HCT116 (cell line): ENCODE results near the gene OGG1. TPM values are rescaled to one million over a fixed set of nuclear protein-coding genes. Genes with fewer than 3 reads are reported as not detected.

Experiments
- ATAC-seq: fragments of 200-7000 bp; cut with Tn5 transposase; 2 replicates; pipeline ENCODE4 v1.9.1; 2020; ENCODE audit warnings: mild to moderate bottlenecking, moderate library complexity
- BruUV-seq: library from RNA; stranded (reverse); fragments of 400-500 nt; replicated peaks from 2 replicates; lab custom pipeline; 2021; lab: Mats Ljungman, UMichigan
- CTCF ChIA-PET: fragments of 300-600 bp; sonication (Branson Sonifier 250); formaldehyde crosslinking; loops from one replicate; lab custom pipeline; 2021; ENCODE audit warnings: antibody characterized with exemption; lab: Charles Lee
- POLR2A ChIA-PET: fragments of 300-600, 350-600 bp; sonication (Branson Sonifier 250); formaldehyde crosslinking; loops from one replicate; lab custom pipeline; 2021; ENCODE audit warnings: antibody characterized with exemption; lab: Charles Lee
- RAD21 ChIA-PET, 2 experiments: fragments of 300-600 bp; sonication (Branson Sonifier 250); formaldehyde crosslinking; loops; one replicate each; lab custom pipeline; 2023; ENCODE audit warnings: low total read pairs in 2 of 2; ENCODE audit not compliant: uncharacterized antibody in 2 of 2, unreplicated experiment in 2 of 2, low non-redundant PET in 1 of 2; lab: Charles Lee
- DNase-seq: peaks from one replicate; pipeline ENCODE4 v3.0.0-alpha.2; 2010; ENCODE audit warnings: low read depth, low spot score
- H2AFZ ChIP-seq: fragments of 200-600 bp; shearing (Covaris generic), sonication (generic); 2 replicates; pipeline ENCODE4 v1.6.1; 2017; ENCODE audit warnings: low read depth, mixed run types, mixed read lengths, antibody characterized with exemption, low read length; ENCODE audit not compliant: poor library complexity, severe bottlenecking
- H3K27ac ChIP-seq: 2 replicates; pipeline ENCODE4 v1.5.1; 2012; ENCODE audit warnings: low read depth, low read length
- H3K27me3 ChIP-seq: fragments of 200-600 bp; sonication (generic); 2 replicates; pipeline ENCODE4 v1.6.1; 2016; ENCODE audit warnings: mixed run types, low read length, mixed read lengths; ENCODE audit not compliant: insufficient read depth
- H3K36me3 ChIP-seq, 2 experiments: fragments of 200-500 bp in 1 of 2; fragments of 200-600 bp in 1 of 2; sonication (Bioruptor generic) in 1 of 2; sonication (generic) in 1 of 2; 2 replicates each; pipeline versions ENCODE4 v1.5.1 to v1.6.1; 2014 to 2016; ENCODE audit warnings: low read length in 2 of 2, inconsistent platforms in 1 of 2, mixed read lengths in 1 of 2, mixed run types in 1 of 2; ENCODE audit not compliant: insufficient read depth in 2 of 2, control insufficient read depth in 1 of 2
- H3K4me1 ChIP-seq, 2 experiments: fragments of 200-600 bp in 1 of 2; sonication (generic) in 1 of 2; 2 replicates each; pipeline versions ENCODE4 v1.5.1 to v1.6.1; 2012 to 2017; ENCODE audit warnings: low read length in 2 of 2, inconsistent platforms in 1 of 2, mild to moderate bottlenecking in 1 of 2, mixed read lengths in 1 of 2, mixed run types in 1 of 2, moderate library complexity in 1 of 2; ENCODE audit not compliant: insufficient read depth in 2 of 2, control insufficient read depth in 1 of 2
- H3K4me2 ChIP-seq: fragments of 200-600 bp; sonication (generic); 2 replicates; pipeline ENCODE4 v1.6.1; 2017; ENCODE audit warnings: mixed run types, low read length, mixed read lengths
- H3K4me3 ChIP-seq, 2 experiments: fragments of 200-600 bp in 1 of 2; sonication (generic) in 1 of 2; replicated peaks in 1 of 2; 2 replicates each; pipeline ENCODE4 v1.5.1; 2011 to 2016; ENCODE audit warnings: low read length in 2 of 2, control low read depth in 1 of 2, low read depth in 1 of 2, mild to moderate bottlenecking in 1 of 2, mixed read lengths in 1 of 2, mixed run types in 1 of 2
- H3K79me2 ChIP-seq: fragments of 200-600 bp; sonication (generic); 2 replicates; pipeline ENCODE4 v1.6.1; 2017; ENCODE audit warnings: mild to moderate bottlenecking, mixed run types, low read length, moderate library complexity, mixed read lengths; ENCODE audit not compliant: insufficient read depth
- H3K9ac ChIP-seq: fragments of 200-600 bp; sonication (generic); 2 replicates; pipeline ENCODE4 v1.6.1; 2016; ENCODE audit warnings: low read length, mixed read lengths
- H3K9me2 ChIP-seq: fragments of 200-600 bp; sonication (generic), shearing (Covaris generic); 2 replicates; pipeline ENCODE4 v1.6.1; 2017; ENCODE audit warnings: mixed run types, mild to moderate bottlenecking, moderate library complexity; ENCODE audit not compliant: insufficient read depth
- H3K9me3 ChIP-seq, 2 experiments: fragments of 200-500 bp in 1 of 2; fragments of 200-600 bp in 1 of 2; sonication (Bioruptor generic) in 1 of 2; sonication (generic) in 1 of 2; 2 replicates each; pipeline ENCODE4 v1.6.1; 2014 to 2017; ENCODE audit warnings: low read length in 2 of 2, mixed read lengths in 2 of 2, inconsistent platforms in 1 of 2, low read depth in 1 of 2, mild to moderate bottlenecking in 1 of 2, mixed run types in 1 of 2, moderate library complexity in 1 of 2; ENCODE audit not compliant: control insufficient read depth in 1 of 2, insufficient read depth in 1 of 2
- H4K20me1 ChIP-seq: fragments of 200-600 bp; sonication (generic), shearing (Covaris generic); 2 replicates; pipeline ENCODE4 v1.6.1; 2017; ENCODE audit warnings: mixed run types, mild to moderate bottlenecking, moderate library complexity; ENCODE audit not compliant: insufficient read depth
- CEBPB ChIP-seq: IDR thresholded peaks from 2 replicates; pipeline ENCODE4 v1.6.1; 2012; ENCODE audit warnings: low read depth
- POLR2A ChIP-seq: IDR thresholded peaks from 2 replicates; pipeline ENCODE4 v1.7.0; 2011; ENCODE audit warnings: borderline replicate concordance; ENCODE audit not compliant: insufficient read depth, insufficient read length; ENCODE audit errors: extremely low read depth
- POLR2AphosphoS5 ChIP-seq: IDR thresholded peaks from 2 replicates; pipeline ENCODE4 v1.6.1; 2011; ENCODE audit warnings: mild to moderate bottlenecking, low read depth, low read length, moderate library complexity
- SIN3A ChIP-seq: IDR thresholded peaks from 2 replicates; pipeline ENCODE4 v1.6.1; 2012; ENCODE audit warnings: low read depth
- SP1 ChIP-seq: IDR thresholded peaks from 2 replicates; pipeline ENCODE4 v1.6.1; 2012; ENCODE audit warnings: low read depth
- YY1 ChIP-seq: IDR thresholded peaks from 2 replicates; pipeline ENCODE4 v1.6.1; 2011; ENCODE audit warnings: low read length, low read depth, moderate library complexity, mild to moderate bottlenecking; ENCODE audit not compliant: insufficient replicate concordance; ENCODE audit errors: extremely low read depth
- ZNF274 ChIP-seq: fragments of 200-500 bp; sonication (Bioruptor generic); IDR thresholded peaks from 2 replicates; pipeline ENCODE4 v1.6.1; 2014; ENCODE audit warnings: mild to moderate bottlenecking, low read depth, low read length, inconsistent platforms
- intact Hi-C: fragments of 100-400 bp; cut with micrococcal nuclease; formaldehyde crosslinking; loops from 2 replicates; pipeline ENCODE4 v1.10.0; 2022
- total RNA-seq: library from RNA; stranded (reverse); gene quantifications from one replicate; pipeline ENCODE4 v1.2.1, GENCODE V29; 2021; ENCODE audit not compliant: unreplicated experiment
- TF ChIP-seq, protein P1 (sequence below): IDR thresholded peaks from 2 replicates; pipeline ENCODE4 v1.6.1; 2012
- TF ChIP-seq, protein P2 (sequence below), 3 experiments: fragments of 200-600 bp in 1 of 3; sonication (generic) in 1 of 3; IDR thresholded peaks in 2 of 3; conservative IDR thresholded peaks in 1 of 3; 2 replicates each; pipeline ENCODE4 v1.5.1; 2012 to 2017; ENCODE audit warnings: low read depth in 2 of 3, low read length in 2 of 3, antibody characterized with exemption in 1 of 3, borderline replicate concordance in 1 of 3, control low read depth in 1 of 3, mild to moderate bottlenecking in 1 of 3, mixed read lengths in 1 of 3, mixed run types in 1 of 3, moderate library complexity in 1 of 3; ENCODE audit not compliant: insufficient read depth in 1 of 3

The OGG1 gene
- total RNA-seq, 1 experiment from 2014 or later: 16.3 TPM

DNA sequence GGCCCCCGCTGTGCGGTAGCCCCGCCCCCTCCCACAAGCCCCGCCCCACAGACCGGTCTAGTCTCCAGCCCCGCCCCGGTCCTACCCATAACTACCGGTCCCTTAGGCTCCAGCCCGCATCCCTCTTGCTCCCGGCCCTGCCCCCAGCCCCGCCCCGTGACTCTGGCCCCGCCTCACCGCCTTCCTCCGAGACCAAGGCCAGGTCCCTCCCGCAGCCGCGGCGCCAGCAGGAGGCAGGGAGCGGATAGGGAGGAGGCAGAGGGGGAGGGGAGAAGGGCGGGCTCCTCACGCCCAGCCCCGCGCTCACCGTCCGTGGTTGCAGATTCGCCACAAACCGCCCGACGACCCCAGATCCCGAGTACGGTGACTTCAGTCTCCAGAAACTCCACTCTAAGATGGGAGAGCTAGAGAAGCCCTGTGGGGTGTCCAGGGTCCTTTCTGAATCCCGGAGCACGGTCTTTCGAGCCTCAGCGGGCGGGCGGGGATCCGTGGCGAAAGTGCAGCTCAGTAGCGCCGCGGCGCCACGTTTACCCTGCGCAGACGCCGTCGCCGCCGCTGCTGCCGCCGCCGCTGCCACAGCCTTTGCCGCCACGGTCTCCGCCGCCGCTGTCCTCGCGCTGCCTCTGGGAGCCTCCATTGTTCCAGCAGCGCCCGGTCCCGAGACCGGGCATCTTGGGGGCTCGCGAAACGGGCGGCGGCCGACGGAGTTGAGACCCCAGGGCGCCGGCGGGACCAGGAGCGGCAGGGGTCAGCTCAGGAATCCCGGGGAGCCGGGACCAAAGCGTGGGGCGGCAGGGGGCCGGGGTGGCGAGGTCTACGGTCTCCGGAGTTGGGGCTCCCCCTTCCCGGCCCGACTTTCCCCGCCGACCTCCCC lies 18.3 kb upstream of the OGG1 start, which contains the start of gene BRPF1:
Gene BRPF1, plus strand, starts transcription at position 530 of the 874 bp plus-strand sequence. CDS start 2,406 bp downstream, outside the sequence.
- Histone ChIP-seq H3K79me2 (peaks cover 47% of the 10 kb centered on the region), H3K27me3 (no peaks in the 10 kb centered on the region), H3K4me3 (peak within 1 kb of the TSS; percentile 95), H3K4me2 (peak within 1 kb of the TSS; percentile 84), H3K36me3 (peaks cover 13 to 27% of the 10 kb centered on the region in 2 experiments), H3K27ac (peak within 1 kb of the TSS; percentile 98), H3K9me3 (no peaks in the 10 kb centered on the region), H3K9ac (peak within 1 kb of the TSS; percentile 97), H4K20me1 (peaks cover 4% of the 10 kb centered on the region; the same call in 1 of the 2 replicates), H3K4me1 (peaks cover 19 to 40% of the 10 kb centered on the region in 2 experiments; a peak in 3 of 4 replicates), H2AFZ (peak within 1 kb of the TSS; percentile 92), H3K9me2 (no peaks in the 10 kb centered on the region)
- ATAC-seq (peak; percentile 96), DNase-seq (peak; percentile 98)
- no peak for TF ChIP-seq ZNF274
- no peak for TF ChIP-seq CEBPB
- TF ChIP-seq, protein P1, sequence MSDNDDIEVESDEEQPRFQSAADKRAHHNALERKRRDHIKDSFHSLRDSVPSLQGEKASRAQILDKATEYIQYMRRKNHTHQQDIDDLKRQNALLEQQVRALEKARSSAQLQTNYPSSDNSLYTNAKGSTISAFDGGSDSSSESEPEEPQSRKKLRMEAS: peak; percentile 57
- TF ChIP-seq, protein P2, sequence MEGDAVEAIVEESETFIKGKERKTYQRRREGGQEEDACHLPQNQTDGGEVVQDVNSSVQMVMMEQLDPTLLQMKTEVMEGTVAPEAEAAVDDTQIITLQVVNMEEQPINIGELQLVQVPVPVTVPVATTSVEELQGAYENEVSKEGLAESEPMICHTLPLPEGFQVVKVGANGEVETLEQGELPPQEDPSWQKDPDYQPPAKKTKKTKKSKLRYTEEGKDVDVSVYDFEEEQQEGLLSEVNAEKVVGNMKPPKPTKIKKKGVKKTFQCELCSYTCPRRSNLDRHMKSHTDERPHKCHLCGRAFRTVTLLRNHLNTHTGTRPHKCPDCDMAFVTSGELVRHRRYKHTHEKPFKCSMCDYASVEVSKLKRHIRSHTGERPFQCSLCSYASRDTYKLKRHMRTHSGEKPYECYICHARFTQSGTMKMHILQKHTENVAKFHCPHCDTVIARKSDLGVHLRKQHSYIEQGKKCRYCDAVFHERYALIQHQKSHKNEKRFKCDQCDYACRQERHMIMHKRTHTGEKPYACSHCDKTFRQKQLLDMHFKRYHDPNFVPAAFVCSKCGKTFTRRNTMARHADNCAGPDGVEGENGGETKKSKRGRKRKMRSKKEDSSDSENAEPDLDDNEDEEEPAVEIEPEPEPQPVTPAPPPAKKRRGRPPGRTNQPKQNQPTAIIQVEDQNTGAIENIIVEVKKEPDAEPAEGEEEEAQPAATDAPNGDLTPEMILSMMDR (IDR thresholded peaks at IDR 0.05 in 2 of 3, conservative IDR thresholded peaks at IDR 0.05 in 1 of 3; ENCODE audit: borderline replicate concordance in 1 of 3, insufficient read depth in 1 of 3, low read depth in 2 of 3, low read length in 2 of 3): 0 out of 6 replicates have a peak, but pooled peaks of 1 of the 3 experiments have one; percentile 3
- peak; percentile 53 for TF ChIP-seq POLR2A
- TF ChIP-seq POLR2AphosphoS5: peak; percentile 86
- TF ChIP-seq YY1: no peak
- peak; percentile 76 for TF ChIP-seq SP1
- peak; percentile 31; the same call in 1 of the 2 replicates for TF ChIP-seq SIN3A
- intact Hi-C loops: loop anchor here (1.0 to 10.0 kb wide), 3 partner anchors 18 to 377 kb away; partner anchors contain the start of genes ARPC4, OGG1 and TADA3
- ChIA-PET RAD21 (interaction anchor here in 1 of 2 experiments (1.1 kb wide), 1 partner anchor 15 kb away, joined by 4 read pairs; no protein-coding TSS in a partner anchor), POLR2A (interaction anchor here (0.9 to 2.9 kb wide), 3 partner anchors 16 to 461 kb away, joined by 3 to 9 read pairs (median 5); partner anchors contain the start of gene OGG1), CTCF (interaction anchor here (1.6 to 2.2 kb wide), 2 partner anchors 11 to 16 kb away, joined by 5 to 10 read pairs; no protein-coding TSS in a partner anchor)
- BruUV-seq: no TSS peak
